ENCODE data around the gene ACTG1. TPM values are rescaled to one million over a fixed set of nuclear protein-coding genes. Genes with fewer than 3 reads are reported as not detected.

ACTG1 gene
- polyA plus RNA-seq, 1 donor: 2,245 TPM

DNA sequence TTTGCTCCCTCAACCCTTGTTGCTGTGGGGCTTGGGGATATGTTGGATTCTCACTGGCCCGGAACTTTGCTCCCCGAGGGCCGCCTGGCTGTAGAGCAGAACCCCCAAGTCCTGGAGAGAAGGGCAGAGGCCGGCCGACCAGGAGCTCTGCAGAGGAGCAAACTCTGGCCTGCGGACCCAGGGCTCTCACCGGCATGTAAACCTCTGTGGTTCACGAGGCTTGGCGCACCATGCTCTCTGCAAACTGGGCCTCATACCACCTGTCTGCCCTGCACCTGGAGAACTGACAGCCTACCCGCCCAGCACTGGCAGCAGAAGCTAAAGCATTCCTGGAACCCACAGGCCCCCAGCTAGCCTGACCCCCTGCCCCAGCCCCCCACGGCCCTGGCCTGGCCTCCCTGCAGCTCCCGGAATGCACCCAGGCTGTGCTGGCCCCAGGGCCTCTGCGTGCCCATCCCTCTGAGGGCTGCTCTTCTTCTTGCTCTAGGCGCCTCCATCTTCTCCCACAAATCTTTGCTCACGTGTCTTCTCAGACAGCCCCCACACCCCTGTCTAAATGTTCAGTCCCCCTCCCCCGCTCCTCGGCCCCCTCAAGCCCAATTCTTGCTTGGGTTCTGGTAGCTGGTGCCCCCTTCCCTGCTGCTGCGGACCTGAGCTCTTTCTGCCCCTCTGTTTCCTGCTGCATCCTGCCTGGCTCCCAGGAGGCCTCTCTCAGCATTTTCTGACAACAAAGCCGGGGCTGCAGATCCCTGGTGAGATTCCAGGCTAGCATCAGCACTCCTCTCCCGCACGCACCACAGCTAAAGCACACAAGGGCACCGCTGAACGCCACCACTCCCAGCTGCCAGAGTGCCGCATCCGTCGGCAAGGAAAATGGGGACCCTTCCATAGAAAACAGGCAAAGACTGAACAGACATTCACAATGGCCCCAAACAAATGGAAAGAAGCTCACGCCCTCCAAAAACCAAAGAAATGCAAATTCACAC, 23.3 kb downstream of the ACTG1 start:
- no CpG with 5 or more reads among the region's 27 CpGs for WGBS (ENCODE audit: insufficient coverage, low lambda C conversion rate)
- Histone ChIP-seq H3K9me3 (ENCODE audit: control insufficient read depth, low read depth, low read length) (peaks cover 4% of the 10 kb centered on the region), H3K27ac (ENCODE audit: low read length) (no peak overlapping the region), H3K36me3 (ENCODE audit: control insufficient read depth, insufficient read depth, low read length) (no peaks in the 10 kb centered on the region), H3K27me3 (ENCODE audit: control insufficient read depth, insufficient read depth, low read length) (no peaks in the 10 kb centered on the region), H3K4me1 (ENCODE audit: control insufficient read depth, insufficient read depth, low read length) (peaks cover 32% of the 10 kb centered on the region), H3K4me3 (ENCODE audit: low read length) (no peak overlapping the region)
- peak in 1 of 2 donors; percentile 4 for DNase-seq

DNA sequence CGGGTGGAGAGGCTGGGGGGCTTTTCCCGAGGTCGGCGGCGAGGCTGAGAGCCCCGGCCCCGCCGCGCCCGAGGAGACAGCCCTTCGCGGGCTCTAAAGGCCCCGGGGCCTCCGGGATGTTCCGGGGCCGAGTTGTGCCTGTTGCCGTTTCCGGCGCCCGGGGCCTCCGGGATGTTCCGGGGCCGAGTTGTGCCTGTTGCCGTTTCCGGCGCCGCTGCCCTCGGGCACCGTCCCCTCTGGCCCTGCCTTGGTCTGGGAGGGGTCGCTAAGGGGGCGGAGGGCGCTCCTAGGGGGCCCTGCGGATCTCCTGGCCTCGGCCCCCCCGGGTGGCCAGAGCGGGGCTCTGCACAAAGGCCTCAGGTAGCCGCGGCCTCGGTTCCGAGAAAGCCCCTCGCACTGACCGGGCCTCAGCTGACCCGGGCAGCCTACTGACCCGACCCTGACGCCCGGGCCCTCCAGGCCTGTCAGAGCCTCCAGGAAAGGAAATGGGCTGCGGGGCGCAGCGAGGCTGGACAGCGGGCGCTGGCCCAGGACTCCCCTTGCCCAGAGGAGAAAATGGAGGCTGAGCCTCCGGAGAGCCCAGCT, 24.2 kb downstream of the ACTG1 start:
- Histone ChIP-seq H3K4me3 (ENCODE audit: low read length) (peak overlapping the region; percentile 67), H3K27ac (ENCODE audit: low read length) (peak overlapping the region; percentile 59), H3K9me3 (ENCODE audit: control insufficient read depth, low read depth, low read length) (peaks cover 7% of the 10 kb centered on the region), H3K27me3 (ENCODE audit: control insufficient read depth, insufficient read depth, low read length) (no peaks in the 10 kb centered on the region), H3K4me1 (ENCODE audit: control insufficient read depth, insufficient read depth, low read length) (peaks cover 39% of the 10 kb centered on the region), H3K36me3 (ENCODE audit: control insufficient read depth, insufficient read depth, low read length) (no peaks in the 10 kb centered on the region)
- WGBS (ENCODE audit: insufficient coverage, low lambda C conversion rate): no CpG with 5 or more reads among the region's 52 CpGs
- no peak for DNase-seq

DNA sequence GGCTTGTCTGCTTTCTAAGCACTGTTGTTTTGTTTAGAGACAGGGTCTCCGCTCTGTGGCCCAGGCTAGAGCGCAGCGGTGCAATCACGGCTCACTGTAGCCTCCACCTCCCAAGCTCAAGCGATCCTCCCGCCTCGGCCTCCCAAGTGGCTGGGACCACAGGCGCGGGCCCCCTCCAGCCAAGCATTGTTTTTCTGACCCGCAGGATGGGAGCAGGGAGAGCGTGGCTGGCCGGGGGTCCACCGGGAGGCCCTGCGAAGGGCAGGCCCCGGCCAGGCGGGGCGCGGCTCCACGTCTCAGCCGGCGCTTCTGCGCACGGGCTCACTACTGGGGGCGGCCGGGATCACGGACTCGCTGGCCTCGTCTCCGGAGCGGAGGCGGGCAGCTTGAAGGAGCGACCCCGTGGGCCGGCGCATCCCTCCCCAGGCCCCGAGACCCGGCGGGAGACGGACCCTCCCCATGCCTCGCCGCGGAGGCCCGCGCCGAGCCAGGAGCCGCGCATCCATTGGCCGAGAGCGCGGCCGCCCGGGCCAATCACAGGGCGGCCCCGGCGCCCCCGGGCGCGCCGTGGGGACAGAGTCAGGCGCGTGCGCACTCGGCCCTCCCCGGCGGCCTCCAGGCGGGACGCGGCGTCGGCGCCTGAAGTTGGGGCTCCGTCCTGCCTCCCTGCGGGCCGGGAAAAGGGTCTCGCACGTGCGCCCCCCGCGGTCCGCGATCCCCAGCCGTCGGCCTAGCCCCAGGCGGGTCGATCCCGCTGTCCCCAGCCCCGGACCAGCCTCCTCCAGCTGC, 24.9 kb downstream of the ACTG1 start:
- WGBS (ENCODE audit: insufficient coverage, low lambda C conversion rate): no CpG with 5 or more reads among the region's 87 CpGs

GRCh38 chr17:81487089-81487486, 25.5 kb downstream of the ACTG1 start:
- H3K4me3 ChIP-seq (ENCODE audit: low read length): peak overlapping the region; percentile 34
- no peak overlapping the region for H3K27ac ChIP-seq (ENCODE audit: low read length)
- no CpG with 5 or more reads among the region's 10 CpGs for WGBS (ENCODE audit: insufficient coverage, low lambda C conversion rate)
- peaks cover 49% of the 10 kb centered on the region for H3K4me1 ChIP-seq (ENCODE audit: control insufficient read depth, insufficient read depth, low read length)
- no peaks in the 10 kb centered on the region for H3K36me3 ChIP-seq (ENCODE audit: control insufficient read depth, insufficient read depth, low read length)
- peaks cover 7% of the 10 kb centered on the region for H3K9me3 ChIP-seq (ENCODE audit: control insufficient read depth, low read depth, low read length)
- no peaks in the 10 kb centered on the region for H3K27me3 ChIP-seq (ENCODE audit: control insufficient read depth, insufficient read depth, low read length)
- DNase-seq: no peak

More for the DNA sequence above, 24.9 kb downstream of the ACTG1 start:
- H3K27me3 ChIP-seq (ENCODE audit: control insufficient read depth, insufficient read depth, low read length): no peaks in the 10 kb centered on the region
- H3K4me3 ChIP-seq (ENCODE audit: low read length): peak overlapping the region; percentile 67
- DNase-seq: peak; percentile 76 to 83
- no peaks in the 10 kb centered on the region for H3K36me3 ChIP-seq (ENCODE audit: control insufficient read depth, insufficient read depth, low read length)
- H3K4me1 ChIP-seq (ENCODE audit: control insufficient read depth, insufficient read depth, low read length): peaks cover 46% of the 10 kb centered on the region
- peaks cover 7% of the 10 kb centered on the region for H3K9me3 ChIP-seq (ENCODE audit: control insufficient read depth, low read depth, low read length)
- peak overlapping the region; percentile 59 for H3K27ac ChIP-seq (ENCODE audit: low read length)

GRCh38 chr17:81486199-81486810, 26.3 kb downstream of the ACTG1 start:
- no peak for DNase-seq
- Histone ChIP-seq H3K36me3 (ENCODE audit: control insufficient read depth, insufficient read depth, low read length) (no peaks in the 10 kb centered on the region), H3K9me3 (ENCODE audit: control insufficient read depth, low read depth, low read length) (peaks cover 7% of the 10 kb centered on the region), H3K4me3 (ENCODE audit: low read length) (no peak overlapping the region), H3K27me3 (ENCODE audit: control insufficient read depth, insufficient read depth, low read length) (no peaks in the 10 kb centered on the region), H3K4me1 (ENCODE audit: control insufficient read depth, insufficient read depth, low read length) (peaks cover 49% of the 10 kb centered on the region), H3K27ac (ENCODE audit: low read length) (no peak overlapping the region)
- no CpG with 5 or more reads among the region's 17 CpGs for WGBS (ENCODE audit: insufficient coverage, low lambda C conversion rate)

GRCh38 chr17:81484195-81484979, 28.2 kb downstream of the ACTG1 start:
- H3K27ac ChIP-seq (ENCODE audit: low read length): no peak overlapping the region
- WGBS (ENCODE audit: insufficient coverage, low lambda C conversion rate): no CpG with 5 or more reads among the region's 60 CpGs
- peaks cover 3% of the 10 kb centered on the region for H3K27me3 ChIP-seq (ENCODE audit: control insufficient read depth, insufficient read depth, low read length)
- peak; percentile 82 to 90 for DNase-seq
- H3K4me3 ChIP-seq (ENCODE audit: low read length): peak overlapping the region; percentile 46
- H3K36me3 ChIP-seq (ENCODE audit: control insufficient read depth, insufficient read depth, low read length): no peaks in the 10 kb centered on the region
- peaks cover 7% of the 10 kb centered on the region for H3K9me3 ChIP-seq (ENCODE audit: control insufficient read depth, low read depth, low read length)
- H3K4me1 ChIP-seq (ENCODE audit: control insufficient read depth, insufficient read depth, low read length): peaks cover 44% of the 10 kb centered on the region

DNA sequence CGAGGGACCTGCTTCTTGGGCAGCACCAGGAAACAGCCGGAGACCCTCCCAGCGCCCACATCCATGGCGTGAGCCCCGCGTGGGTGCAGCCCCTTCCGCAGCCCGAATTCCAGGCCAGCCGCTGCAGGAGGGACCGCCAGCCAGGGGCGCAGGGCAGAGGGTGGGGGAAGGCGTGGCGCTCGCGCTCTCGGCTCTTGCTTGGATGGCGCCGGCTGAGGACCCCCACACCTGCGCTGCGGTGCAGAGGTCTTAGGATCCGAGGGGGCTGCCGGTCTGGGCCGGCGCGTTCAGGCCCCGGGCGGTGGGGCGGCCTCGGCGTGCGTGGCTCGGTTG, 28.8 kb downstream of the ACTG1 start:
- WGBS (ENCODE audit: insufficient coverage, low lambda C conversion rate): no CpG with 5 or more reads among the region's 32 CpGs
- Histone ChIP-seq H3K36me3 (ENCODE audit: control insufficient read depth, insufficient read depth, low read length) (no peaks in the 10 kb centered on the region), H3K4me1 (ENCODE audit: control insufficient read depth, insufficient read depth, low read length) (peaks cover 44% of the 10 kb centered on the region), H3K9me3 (ENCODE audit: control insufficient read depth, low read depth, low read length) (peaks cover 7% of the 10 kb centered on the region), H3K27ac (ENCODE audit: low read length) (no peak overlapping the region), H3K4me3 (ENCODE audit: low read length) (peak overlapping the region; percentile 46), H3K27me3 (ENCODE audit: control insufficient read depth, insufficient read depth, low read length) (peaks cover 3% of the 10 kb centered on the region)
- DNase-seq: no peak

- Histone ChIP-seq H3K4me3 (ENCODE audit: low read length) (peak overlapping the region; percentile 46), H3K36me3 (ENCODE audit: control insufficient read depth, insufficient read depth, low read length) (no peaks in the 10 kb centered on the region), H3K27me3 (ENCODE audit: control insufficient read depth, insufficient read depth, low read length) (peaks cover 3% of the 10 kb centered on the region), H3K27ac (ENCODE audit: low read length) (no peak overlapping the region), H3K9me3 (ENCODE audit: control insufficient read depth, low read depth, low read length) (peaks cover 3% of the 10 kb centered on the region), H3K4me1 (ENCODE audit: control insufficient read depth, insufficient read depth, low read length) (peaks cover 39% of the 10 kb centered on the region)
- DNase-seq: peak; percentile 29 to 52
- no CpG with 5 or more reads among the region's 29 CpGs for WGBS (ENCODE audit: insufficient coverage, low lambda C conversion rate)
These were observed 29.3 kb downstream of the ACTG1 start for GRCh38 chr17:81483085-81483861.

DNA sequence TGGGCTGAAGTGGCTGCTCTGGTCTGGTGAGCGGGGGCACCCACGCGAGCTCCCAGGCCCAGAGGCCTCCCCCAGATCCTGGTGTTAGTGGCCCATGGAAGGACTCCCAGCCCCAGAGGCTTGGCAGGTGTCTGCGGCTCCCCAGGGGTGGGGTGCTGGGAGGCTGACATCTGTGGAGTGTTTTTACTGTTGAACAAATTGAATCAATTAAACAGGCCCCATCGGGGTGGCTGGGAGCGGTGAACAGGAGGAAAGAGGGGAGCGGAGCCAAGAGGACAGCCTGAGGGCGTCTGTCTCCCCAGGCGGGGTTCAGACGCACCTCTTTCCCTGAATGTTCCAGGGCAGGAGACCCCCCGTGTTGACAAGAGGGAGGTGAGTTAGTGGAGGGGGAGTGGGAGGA, 29.9 kb downstream of the ACTG1 start:
- Histone ChIP-seq H3K36me3 (ENCODE audit: control insufficient read depth, insufficient read depth, low read length) (no peaks in the 10 kb centered on the region), H3K4me3 (ENCODE audit: low read length) (no peak overlapping the region), H3K27me3 (ENCODE audit: control insufficient read depth, insufficient read depth, low read length) (peaks cover 3% of the 10 kb centered on the region), H3K27ac (ENCODE audit: low read length) (no peak overlapping the region), H3K4me1 (ENCODE audit: control insufficient read depth, insufficient read depth, low read length) (peaks cover 39% of the 10 kb centered on the region), H3K9me3 (ENCODE audit: control insufficient read depth, low read depth, low read length) (peaks cover 3% of the 10 kb centered on the region)
- DNase-seq: no peak
- WGBS (ENCODE audit: insufficient coverage, low lambda C conversion rate): no CpG with 5 or more reads among the region's 11 CpGs
